ENCODE data around the gene VPS35.

Gene VPS35

GRCh38 chr16:46606231-46606630 is 82.7 kb downstream of the VPS35 start:
- DNase-seq: no peak

Data from stimulated activated CD4-positive, alpha-beta T cell treated with anti-CD3 and anti-CD28 coated beads, Interleukin-15, amount 100 ng/mL, for 24 hours (primary cell).